Activated T-cell treated with anti-CD3 and anti-CD28 coated beads, Interleukin-2, amount 50 U/mL, for 1 hour (primary cell): ENCODE data around the gene SORBS1.

ENCODE experiments used
- DNase-seq: peaks from one replicate; pipeline ENCODE4 v3.0.0-alpha.2; 2020

The SORBS1 gene

GRCh38 chr10:95280637-95281036 lies 280.5 kb downstream of the SORBS1 start:
- DNase-seq, result no peak

GRCh38 chr10:95279042-95279820 lies 281.9 kb downstream of the SORBS1 start:
- no peak for DNase-seq

DNA sequence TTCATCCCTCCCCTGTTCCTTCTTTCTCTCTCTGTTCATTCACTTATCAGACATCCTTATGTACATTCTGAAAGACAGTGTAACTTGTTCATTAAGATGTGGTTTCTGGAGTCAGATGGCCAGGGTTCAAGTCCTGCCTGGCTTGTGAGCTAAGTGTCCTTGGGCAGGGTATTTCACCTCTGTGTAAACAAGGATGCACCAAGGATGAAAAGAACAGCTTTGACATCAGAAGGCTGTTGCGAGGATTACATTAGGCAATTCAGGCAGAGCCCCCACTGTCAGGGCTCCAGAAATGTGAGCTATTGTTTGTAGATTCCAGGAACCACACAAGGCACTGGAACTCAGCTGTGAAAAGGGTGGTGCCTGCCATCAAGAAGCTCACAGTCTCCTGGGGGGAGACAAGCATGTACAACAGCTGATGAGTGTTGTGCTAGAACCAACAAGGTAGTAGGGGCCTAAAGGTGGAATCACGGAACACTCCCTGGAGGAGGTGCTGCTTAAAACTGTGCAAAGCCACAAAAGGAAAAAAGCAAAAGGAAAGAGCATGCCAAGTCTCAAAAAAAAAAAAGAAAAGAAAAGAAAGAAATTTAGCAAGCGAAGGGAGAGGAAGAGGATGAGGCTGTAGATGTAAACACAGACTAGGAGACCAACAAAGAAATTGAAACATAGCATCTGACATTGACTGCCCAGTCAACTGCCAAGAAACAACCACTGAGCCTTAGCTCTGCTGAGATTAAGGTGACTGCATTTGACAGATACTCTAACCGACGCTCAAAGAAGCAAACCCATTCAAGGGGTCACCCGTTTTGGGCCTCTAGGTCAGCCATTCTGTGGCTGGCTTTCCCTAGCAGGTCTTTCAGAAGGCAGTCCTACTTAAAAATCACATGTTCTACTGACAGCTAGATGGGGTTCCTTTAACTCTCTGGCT lies 282.8 kb downstream of the SORBS1 start:
- no peak for DNase-seq

- DNase-seq, result no peak
Measured at GRCh38 chr10:95277614-95278013, 283.6 kb downstream of the SORBS1 start.

DNA sequence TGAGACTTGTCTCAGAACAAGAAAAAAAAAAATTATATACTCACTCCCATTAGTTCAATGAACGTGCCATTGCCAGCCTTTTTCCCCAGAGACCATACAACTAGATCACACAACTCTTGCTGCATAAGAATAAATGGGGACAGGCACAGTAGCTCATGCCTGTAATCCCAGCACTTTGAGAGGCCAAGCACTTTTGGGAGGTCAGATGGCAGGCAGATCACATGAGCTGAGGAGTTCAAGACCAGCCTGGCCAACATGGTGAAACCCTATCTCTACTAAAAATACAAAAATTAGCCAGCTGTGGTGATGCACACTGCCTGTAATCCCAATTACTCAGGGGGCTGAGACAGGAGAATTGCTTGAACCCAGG lies 284.0 kb downstream of the SORBS1 start:
- DNase-seq, result no peak

DNA sequence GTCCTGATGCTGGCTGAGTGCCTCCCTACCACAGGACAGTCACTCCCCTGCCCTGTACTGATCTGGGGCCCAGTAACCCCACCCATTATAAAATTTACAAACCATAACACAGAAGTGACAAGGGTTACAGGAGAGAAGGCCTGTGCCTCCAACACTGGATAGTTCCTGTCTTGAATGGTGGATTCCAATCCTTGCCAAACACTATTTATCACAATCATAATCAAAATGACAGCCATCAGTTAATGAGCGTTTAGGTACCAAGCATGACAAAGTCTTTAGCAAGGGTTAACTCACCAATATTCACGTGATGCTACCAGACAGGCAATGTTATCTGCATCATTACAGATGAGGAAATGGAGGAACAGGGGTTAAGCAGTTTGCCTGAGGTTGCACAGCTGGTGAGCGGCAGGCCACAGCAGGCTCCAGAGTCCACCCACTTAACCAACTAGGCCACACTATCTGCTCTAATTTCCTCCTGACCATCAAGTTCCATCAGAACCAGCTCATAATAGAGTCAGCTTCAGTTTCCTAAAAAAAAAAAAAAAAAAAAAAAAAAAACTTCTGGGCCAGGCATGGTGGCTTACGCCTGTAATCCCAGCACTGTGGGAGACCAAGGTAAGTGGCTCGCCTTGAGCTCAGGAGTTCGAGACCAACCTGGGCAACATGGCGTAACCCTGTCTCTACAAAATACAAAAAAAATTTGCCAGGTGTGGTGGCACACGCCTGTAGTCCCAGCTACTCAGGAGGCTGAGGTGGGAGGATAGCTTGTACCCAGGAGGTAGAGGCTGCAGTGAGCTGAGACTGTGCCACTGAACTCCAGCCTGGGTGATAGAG lies 284.6 kb downstream of the SORBS1 start:
- no peak for DNase-seq

- DNase-seq, result no peak
Measured at GRCh38 chr10:95275726-95276366, 285.3 kb downstream of the SORBS1 start.

GRCh38 chr10:95273393-95274312 lies 287.5 kb downstream of the SORBS1 start:
- no peak for DNase-seq

DNA sequence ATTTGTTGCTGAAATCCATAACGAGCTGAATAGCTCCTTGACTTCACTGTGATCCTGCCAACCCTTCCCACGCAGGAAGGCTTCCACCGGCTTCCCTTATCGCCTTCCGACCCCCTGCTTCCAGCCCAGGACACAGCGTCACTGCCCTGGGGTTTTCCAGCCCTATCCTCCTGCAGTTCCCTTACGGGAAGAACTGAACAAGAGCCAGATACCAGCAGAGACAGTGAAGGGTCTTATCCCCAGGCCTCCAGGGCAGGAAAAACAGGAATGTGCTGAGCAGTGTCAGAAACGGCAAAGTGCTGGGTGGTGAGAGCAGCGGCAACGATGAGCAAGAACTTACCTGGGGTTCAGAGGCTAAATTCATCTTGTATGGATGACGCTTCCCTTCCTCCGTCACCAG lies 292.7 kb downstream of the SORBS1 start:
- no peak for DNase-seq

DNA sequence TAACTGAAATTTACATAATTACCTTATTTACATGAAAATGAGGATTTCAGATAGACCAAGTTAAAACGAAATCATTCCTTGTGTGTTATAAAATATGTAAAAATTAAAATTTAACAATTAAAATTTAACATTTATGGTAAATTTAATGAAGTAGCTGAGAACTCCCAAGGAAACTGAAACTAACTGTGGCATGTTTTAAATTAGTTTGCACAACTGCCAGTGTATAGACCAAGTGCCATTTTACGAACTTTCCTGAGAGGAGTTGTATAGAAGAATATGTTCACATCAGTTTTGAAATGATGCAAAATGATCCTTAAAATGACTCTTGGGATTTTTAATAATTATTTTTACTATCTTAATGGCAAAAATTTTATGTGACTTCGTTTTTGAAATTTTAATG lies 293.9 kb downstream of the SORBS1 start:
- no peak for DNase-seq

GRCh38 chr10:95266674-95267095 lies 294.5 kb downstream of the SORBS1 start:
- no peak for DNase-seq

GRCh38 chr10:95265572-95265971 lies 295.6 kb downstream of the SORBS1 start:
- no peak for DNase-seq

DNA sequence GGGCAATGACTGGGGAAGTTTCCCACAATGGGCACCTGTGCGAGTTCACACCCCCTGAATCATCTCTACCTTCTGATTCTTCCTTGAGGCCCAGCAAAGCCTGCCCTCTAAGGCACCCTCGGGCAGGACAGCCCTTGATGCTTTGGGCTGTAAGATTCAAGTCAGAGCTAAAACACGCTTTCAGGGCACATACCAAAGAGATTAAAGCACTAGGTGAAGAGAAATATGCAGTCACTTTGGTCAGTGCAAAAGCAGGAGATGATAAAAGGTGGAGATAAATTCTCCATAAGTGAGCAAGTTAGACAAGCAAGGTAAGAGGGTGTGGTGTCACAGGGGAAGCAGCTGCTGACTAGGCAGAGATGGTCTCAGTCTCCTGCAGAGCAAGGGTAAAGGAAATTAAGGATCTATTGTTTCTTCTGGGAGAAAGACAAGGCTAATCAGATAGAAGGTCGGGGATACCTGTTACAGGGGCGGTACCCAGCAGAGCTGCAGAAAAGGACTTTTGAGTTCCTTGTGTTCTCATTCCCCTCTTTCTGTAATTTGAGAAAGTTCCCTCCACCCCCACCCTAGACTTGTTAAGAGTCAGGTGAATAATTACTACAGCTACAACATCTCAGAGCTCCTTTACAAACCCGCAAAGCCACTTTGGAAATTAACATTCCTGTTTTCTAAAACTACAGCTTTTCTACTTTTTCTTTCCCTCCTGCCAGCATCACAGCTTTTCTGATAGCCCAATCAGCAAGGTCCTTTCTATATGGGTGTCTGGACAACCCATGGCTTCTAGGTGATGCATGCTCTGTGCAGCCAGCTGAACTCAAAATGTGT lies 296.7 kb downstream of the SORBS1 start:
- DNase-seq, result no peak

DNA sequence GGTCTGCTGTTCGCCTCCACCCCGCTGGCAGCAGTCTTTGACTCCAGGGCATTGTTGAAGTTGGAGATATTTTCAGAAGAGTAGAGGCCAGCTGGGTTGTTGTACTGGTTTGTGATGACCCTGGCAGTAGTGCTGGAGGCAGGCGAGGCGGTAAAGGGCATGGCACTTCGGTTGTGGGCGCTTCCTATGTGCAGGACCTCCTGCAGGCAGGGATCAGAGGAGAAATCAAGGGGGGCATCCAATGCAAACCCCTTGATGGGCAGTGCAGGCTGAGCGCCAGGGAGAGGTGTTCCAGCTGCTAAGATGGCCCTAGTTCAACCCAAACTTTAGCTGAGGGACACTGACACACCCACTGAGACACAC lies 297.3 kb downstream of the SORBS1 start:
- no peak for DNase-seq

GRCh38 chr10:95262763-95263518 lies 298.2 kb downstream of the SORBS1 start:
- DNase-seq, result no peak

GRCh38 chr10:95261926-95262325 lies 299.2 kb downstream of the SORBS1 start:
- DNase-seq, result no peak
